H1 (cell line): Measurements from ENCODE around the gene SMG9. TPM values are rescaled to one million over a fixed set of nuclear protein-coding genes. Genes with fewer than 3 reads are reported as not detected.

ENCODE experiments used
- TBP ChIP-seq: IDR thresholded peaks from 2 replicates; pipeline ENCODE4 v1.6.1; 2011; ENCODE audit warnings: low read depth, low read length, improper control_type of control experiment
- polyA plus RNA-seq, 7 experiments: library from polyadenylated mRNA; depleted of rRNA in 3 of 7; stranded (reverse) in 5 of 7; unstranded in 2 of 7; fragments of >200 nt in 5 of 7; fragments of 200-250 nt in 2 of 7; gene quantifications; 1 replicate in 5 of 7; 2 replicates in 1 of 7; 4 replicates in 1 of 7; pipeline versions ENCODE4 v1.2.1 to v1.2.3, GENCODE V29; 2011 to 2013; ENCODE audit warnings: missing spikeins in 2 of 7, mixed read lengths in 2 of 7
- total RNA-seq: library from RNA; stranded (reverse); fragmentation: NEBNext Ultra II Directional; extraction: Animal tissue kit (Norgen Biotek cat#: 25700); gene quantifications from 2 replicates; pipeline ENCODE4 v1.2.1, GENCODE V29; 2021
- TF ChIP-seq, protein P1 (sequence below): fragments of 300-600 bp; sonication (generic); IDR thresholded peaks from 2 replicates; pipeline ENCODE4 v1.7.1; 2012; ENCODE audit warnings: low read length, moderate library complexity, mild to moderate bottlenecking, inconsistent platforms; ENCODE audit not compliant: insufficient replicate concordance

The SMG9 gene
- total and polyA plus RNA-seq, 2 of the 8 experiments (the other 6 are each of a cell fraction or from before 2014, with no cell fraction given), result 20.4 to 28.7 TPM

DNA sequence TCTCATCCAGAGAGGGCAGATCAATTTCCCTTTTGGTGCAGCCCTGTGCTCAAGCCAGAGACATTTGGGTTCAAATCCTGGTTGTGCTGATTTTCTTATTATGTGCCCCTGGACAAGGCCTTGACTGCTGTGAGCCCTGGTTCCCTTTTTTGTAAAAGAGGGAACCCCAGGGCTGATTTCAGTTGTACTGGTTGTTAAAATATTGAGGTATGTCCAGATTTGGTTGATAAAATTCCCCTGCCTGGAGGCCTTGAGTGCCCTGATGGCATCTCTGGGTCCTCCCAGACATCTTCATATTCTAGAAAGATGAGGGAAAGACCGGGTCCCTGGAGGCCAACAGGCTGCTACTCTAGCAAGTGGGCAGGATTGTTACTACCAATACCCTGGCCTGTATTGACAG, 70.4 kb downstream of the SMG9 start (continued):
- TF ChIP-seq, protein P1, sequence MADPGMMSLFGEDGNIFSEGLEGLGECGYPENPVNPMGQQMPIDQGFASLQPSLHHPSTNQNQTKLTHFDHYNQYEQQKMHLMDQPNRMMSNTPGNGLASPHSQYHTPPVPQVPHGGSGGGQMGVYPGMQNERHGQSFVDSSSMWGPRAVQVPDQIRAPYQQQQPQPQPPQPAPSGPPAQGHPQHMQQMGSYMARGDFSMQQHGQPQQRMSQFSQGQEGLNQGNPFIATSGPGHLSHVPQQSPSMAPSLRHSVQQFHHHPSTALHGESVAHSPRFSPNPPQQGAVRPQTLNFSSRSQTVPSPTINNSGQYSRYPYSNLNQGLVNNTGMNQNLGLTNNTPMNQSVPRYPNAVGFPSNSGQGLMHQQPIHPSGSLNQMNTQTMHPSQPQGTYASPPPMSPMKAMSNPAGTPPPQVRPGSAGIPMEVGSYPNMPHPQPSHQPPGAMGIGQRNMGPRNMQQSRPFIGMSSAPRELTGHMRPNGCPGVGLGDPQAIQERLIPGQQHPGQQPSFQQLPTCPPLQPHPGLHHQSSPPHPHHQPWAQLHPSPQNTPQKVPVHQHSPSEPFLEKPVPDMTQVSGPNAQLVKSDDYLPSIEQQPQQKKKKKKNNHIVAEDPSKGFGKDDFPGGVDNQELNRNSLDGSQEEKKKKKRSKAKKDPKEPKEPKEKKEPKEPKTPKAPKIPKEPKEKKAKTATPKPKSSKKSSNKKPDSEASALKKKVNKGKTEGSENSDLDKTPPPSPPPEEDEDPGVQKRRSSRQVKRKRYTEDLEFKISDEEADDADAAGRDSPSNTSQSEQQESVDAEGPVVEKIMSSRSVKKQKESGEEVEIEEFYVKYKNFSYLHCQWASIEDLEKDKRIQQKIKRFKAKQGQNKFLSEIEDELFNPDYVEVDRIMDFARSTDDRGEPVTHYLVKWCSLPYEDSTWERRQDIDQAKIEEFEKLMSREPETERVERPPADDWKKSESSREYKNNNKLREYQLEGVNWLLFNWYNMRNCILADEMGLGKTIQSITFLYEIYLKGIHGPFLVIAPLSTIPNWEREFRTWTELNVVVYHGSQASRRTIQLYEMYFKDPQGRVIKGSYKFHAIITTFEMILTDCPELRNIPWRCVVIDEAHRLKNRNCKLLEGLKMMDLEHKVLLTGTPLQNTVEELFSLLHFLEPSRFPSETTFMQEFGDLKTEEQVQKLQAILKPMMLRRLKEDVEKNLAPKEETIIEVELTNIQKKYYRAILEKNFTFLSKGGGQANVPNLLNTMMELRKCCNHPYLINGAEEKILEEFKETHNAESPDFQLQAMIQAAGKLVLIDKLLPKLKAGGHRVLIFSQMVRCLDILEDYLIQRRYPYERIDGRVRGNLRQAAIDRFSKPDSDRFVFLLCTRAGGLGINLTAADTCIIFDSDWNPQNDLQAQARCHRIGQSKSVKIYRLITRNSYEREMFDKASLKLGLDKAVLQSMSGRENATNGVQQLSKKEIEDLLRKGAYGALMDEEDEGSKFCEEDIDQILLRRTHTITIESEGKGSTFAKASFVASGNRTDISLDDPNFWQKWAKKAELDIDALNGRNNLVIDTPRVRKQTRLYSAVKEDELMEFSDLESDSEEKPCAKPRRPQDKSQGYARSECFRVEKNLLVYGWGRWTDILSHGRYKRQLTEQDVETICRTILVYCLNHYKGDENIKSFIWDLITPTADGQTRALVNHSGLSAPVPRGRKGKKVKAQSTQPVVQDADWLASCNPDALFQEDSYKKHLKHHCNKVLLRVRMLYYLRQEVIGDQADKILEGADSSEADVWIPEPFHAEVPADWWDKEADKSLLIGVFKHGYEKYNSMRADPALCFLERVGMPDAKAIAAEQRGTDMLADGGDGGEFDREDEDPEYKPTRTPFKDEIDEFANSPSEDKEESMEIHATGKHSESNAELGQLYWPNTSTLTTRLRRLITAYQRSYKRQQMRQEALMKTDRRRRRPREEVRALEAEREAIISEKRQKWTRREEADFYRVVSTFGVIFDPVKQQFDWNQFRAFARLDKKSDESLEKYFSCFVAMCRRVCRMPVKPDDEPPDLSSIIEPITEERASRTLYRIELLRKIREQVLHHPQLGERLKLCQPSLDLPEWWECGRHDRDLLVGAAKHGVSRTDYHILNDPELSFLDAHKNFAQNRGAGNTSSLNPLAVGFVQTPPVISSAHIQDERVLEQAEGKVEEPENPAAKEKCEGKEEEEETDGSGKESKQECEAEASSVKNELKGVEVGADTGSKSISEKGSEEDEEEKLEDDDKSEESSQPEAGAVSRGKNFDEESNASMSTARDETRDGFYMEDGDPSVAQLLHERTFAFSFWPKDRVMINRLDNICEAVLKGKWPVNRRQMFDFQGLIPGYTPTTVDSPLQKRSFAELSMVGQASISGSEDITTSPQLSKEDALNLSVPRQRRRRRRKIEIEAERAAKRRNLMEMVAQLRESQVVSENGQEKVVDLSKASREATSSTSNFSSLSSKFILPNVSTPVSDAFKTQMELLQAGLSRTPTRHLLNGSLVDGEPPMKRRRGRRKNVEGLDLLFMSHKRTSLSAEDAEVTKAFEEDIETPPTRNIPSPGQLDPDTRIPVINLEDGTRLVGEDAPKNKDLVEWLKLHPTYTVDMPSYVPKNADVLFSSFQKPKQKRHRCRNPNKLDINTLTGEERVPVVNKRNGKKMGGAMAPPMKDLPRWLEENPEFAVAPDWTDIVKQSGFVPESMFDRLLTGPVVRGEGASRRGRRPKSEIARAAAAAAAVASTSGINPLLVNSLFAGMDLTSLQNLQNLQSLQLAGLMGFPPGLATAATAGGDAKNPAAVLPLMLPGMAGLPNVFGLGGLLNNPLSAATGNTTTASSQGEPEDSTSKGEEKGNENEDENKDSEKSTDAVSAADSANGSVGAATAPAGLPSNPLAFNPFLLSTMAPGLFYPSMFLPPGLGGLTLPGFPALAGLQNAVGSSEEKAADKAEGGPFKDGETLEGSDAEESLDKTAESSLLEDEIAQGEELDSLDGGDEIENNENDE, result no peak
- no peak for TF ChIP-seq TBP
